GM12878 (cell line): ENCODE measurements around the gene TNP2. TPM values are rescaled to one million over a fixed set of nuclear protein-coding genes. Genes with fewer than 3 reads are reported as not detected.

Experiments used
- CEBPB ChIP-seq, 2 experiments: fragments of 150-350 bp in 1 of 2; IDR thresholded peaks; 2 replicates each; pipeline ENCODE4 v1.6.1; 2012 to 2014; ENCODE audit warnings: low read depth in 2 of 2, low read length in 2 of 2, borderline replicate concordance in 1 of 2, inconsistent platforms in 1 of 2
- CHD2 ChIP-seq: IDR thresholded peaks from 2 replicates; pipeline ENCODE4 v1.6.1; 2011; ENCODE audit warnings: low read depth, low read length, improper control_type of control experiment, borderline replicate concordance
- CREB1 ChIP-seq: IDR thresholded peaks from 2 replicates; pipeline ENCODE4 v1.6.1; 2012; ENCODE audit warnings: low read depth, mild to moderate bottlenecking, inconsistent platforms
- ETV6 ChIP-seq, 2 experiments: fragments of 450-650 bp in 1 of 2; IDR thresholded peaks in 1 of 2; conservative IDR thresholded peaks in 1 of 2; 2 replicates each; pipeline ENCODE4 v1.6.1; 2014; ENCODE audit warnings: antibody characterized with exemption in 1 of 2, borderline replicate concordance in 1 of 2, low read depth in 1 of 2, mild to moderate bottlenecking in 1 of 2, moderate library complexity in 1 of 2
- JUNB ChIP-seq: IDR thresholded peaks from 2 replicates; pipeline ENCODE4 v1.6.1; 2016; ENCODE audit warnings: antibody characterized with exemption, mild to moderate bottlenecking
- MEF2B ChIP-seq: fragments of 450-650 bp; IDR thresholded peaks from 2 replicates; pipeline ENCODE4 v1.6.1; 2018; ENCODE audit warnings: mild to moderate bottlenecking, moderate library complexity; ENCODE audit not compliant: partially characterized antibody, poor library complexity, severe bottlenecking
- NR2F1 ChIP-seq: fragments of 450-650 bp; conservative IDR thresholded peaks from 2 replicates; pipeline ENCODE4 v1.6.1; 2017; ENCODE audit warnings: mild to moderate bottlenecking
- POLR2AphosphoS5 ChIP-seq: IDR thresholded peaks from 2 replicates; pipeline ENCODE4 v1.6.1; 2011; ENCODE audit warnings: mild to moderate bottlenecking, low read length, inconsistent platforms
- RAD51 ChIP-seq: fragments of 450-650 bp; IDR thresholded peaks from 2 replicates; pipeline ENCODE4 v1.6.1; 2016; ENCODE audit warnings: moderate library complexity, mild to moderate bottlenecking, inconsistent platforms
- RBBP5 ChIP-seq: fragments of 200-600 bp; sonication (generic); conservative IDR thresholded peaks from 2 replicates; pipeline ENCODE4 v1.6.1; 2016
- SIN3A ChIP-seq: IDR thresholded peaks from 2 replicates; pipeline ENCODE4 v1.6.1; 2012; ENCODE audit warnings: low read depth, low read length, improper control_type of control experiment
- SKIL ChIP-seq: fragments of 450-650 bp; IDR thresholded peaks from 2 replicates; pipeline ENCODE4 v1.6.1; 2017; ENCODE audit warnings: mild to moderate bottlenecking, low read depth, inconsistent platforms; ENCODE audit not compliant: poor library complexity, severe bottlenecking
- SMC3 ChIP-seq: IDR thresholded peaks from 2 replicates; pipeline ENCODE4 v1.6.1; 2011; ENCODE audit warnings: low read length, improper control_type of control experiment, borderline replicate concordance
- SP1 ChIP-seq: IDR thresholded peaks from one replicate; pipeline ENCODE4 v1.6.1; 2011; ENCODE audit warnings: low read depth, low read length
- SREBF2 ChIP-seq: IDR thresholded peaks from 2 replicates; pipeline ENCODE4 v1.6.1; 2012; ENCODE audit warnings: mild to moderate bottlenecking, low read length
- TCF12 ChIP-seq: IDR thresholded peaks from 2 replicates; pipeline ENCODE4 v1.6.1; 2011; ENCODE audit warnings: low read depth, mild to moderate bottlenecking, low read length
- TCF3 ChIP-seq: IDR thresholded peaks from 2 replicates; pipeline ENCODE4 v1.6.1; 2012; ENCODE audit warnings: low read depth, mild to moderate bottlenecking, low read length, borderline replicate concordance; ENCODE audit not compliant: insufficient read depth
- WRNIP1 ChIP-seq: IDR thresholded peaks from 2 replicates; pipeline ENCODE4 v1.6.1; 2011; ENCODE audit warnings: low read depth, low read length, improper control_type of control experiment, borderline replicate concordance
- YBX1 ChIP-seq: fragments of 450-650 bp; IDR thresholded peaks from 2 replicates; pipeline ENCODE4 v1.6.1; 2016; ENCODE audit warnings: antibody characterized with exemption
- polyA plus RNA-seq, 11 experiments: library from polyadenylated mRNA; depleted of rRNA in 4 of 11; unstranded in 6 of 11; stranded (reverse) in 5 of 11; fragments of >200 nt; fragmentation: Nextera tagmentation in 4 of 11; fragmentation: Illumina TruSeq in 1 of 11; extraction: Ambion mirVana in 4 of 11; extraction: Trizol in 1 of 11; gene quantifications; 1 replicate in 1 of 11; 2 replicates in 10 of 11; pipeline versions ENCODE4 v1.2.1 to v1.2.3, GENCODE V29; 2011 to 2016; ENCODE audit warnings: inconsistent platforms in 2 of 11, missing spikeins in 2 of 11, low read depth in 1 of 11
- total RNA-seq, 4 experiments: library from RNA; depleted of rRNA in 3 of 4; stranded (reverse); fragments of >200 nt in 3 of 4; fragmentation: Illumina TruSeq in 1 of 4; extraction: Trizol in 1 of 4; gene quantifications; 2 replicates each; pipeline versions ENCODE4 v1.2.1 to v1.2.3, GENCODE V29; 2013 to 2021
- TF ChIP-seq, protein P1 (sequence below), 3 experiments: IDR thresholded peaks in 2 of 3; conservative IDR thresholded peaks in 1 of 3; 2 replicates each; pipeline ENCODE4 v1.5.1; 2011; ENCODE audit warnings: low read depth in 3 of 3, low read length in 3 of 3, mild to moderate bottlenecking in 3 of 3, control low read depth in 2 of 3, moderate library complexity in 2 of 3, inconsistent platforms in 1 of 3, mixed read lengths in 1 of 3; ENCODE audit not compliant: control insufficient read depth in 2 of 3, insufficient read depth in 1 of 3; ENCODE audit errors: extremely low read depth in 1 of 3
- TF ChIP-seq, protein P2 (sequence below): fragments of 450-650 bp; IDR thresholded peaks from 2 replicates; pipeline ENCODE4 v1.6.1; 2018; ENCODE audit warnings: mild to moderate bottlenecking, low read depth, moderate library complexity; ENCODE audit not compliant: partially characterized antibody
- TF ChIP-seq, protein P3 (sequence below): IDR thresholded peaks from 2 replicates; pipeline ENCODE4 v1.6.1; 2012; ENCODE audit warnings: low read length, inconsistent platforms

The TNP2 gene
- total and polyA plus RNA-seq, 10 of the 15 experiments (the other 5 are each of a cell fraction or from before 2014, with no cell fraction given) = not detected

DNA sequence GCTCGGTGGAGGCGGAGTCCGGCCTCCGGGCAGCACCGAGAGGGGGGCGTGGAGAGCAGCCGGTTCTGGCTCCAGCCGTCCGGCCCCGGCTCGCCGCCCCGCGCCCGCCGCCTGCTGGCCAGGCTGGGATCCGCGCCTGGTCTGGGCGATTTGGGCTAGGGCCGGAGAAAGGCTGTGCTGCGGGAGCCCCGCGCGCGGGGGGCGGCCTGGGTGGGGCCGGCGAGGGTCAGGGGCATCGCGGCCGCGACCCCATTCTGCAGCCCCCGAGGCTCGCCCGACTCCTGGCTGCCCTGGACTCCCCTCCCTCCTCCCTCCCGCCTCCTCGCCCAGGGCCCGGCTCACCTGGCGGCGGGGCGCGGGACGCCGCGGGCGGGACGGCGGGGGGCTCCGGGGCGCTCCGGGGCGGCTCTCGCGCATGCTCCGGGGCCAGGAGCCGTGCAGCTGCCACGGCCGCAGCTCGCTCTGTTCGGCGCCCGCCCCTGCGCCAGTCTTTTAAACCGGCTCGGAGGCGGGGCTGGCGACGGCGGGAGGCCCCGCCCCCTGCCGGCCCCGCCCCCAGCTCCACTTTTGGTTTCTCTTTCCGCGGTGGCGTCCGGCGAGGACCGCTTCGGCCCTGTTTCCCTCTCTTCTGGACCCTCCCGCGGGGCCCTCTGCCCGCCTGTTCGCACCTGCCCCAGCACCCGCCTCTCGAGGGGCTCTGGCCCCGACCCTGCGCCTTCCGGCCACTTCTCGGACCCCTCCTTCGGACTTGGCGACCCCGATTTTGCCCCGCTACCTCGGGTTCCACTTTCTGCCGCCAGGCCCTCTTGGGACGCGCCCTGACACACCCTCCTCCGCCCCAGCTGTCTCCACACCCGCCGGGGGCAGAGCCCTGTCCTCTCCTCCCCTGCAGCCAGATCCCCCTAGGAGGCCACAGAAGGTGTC is 13.1 kb downstream of the TNP2 start, which contains the start of gene SOCS1 (continued):
- TF ChIP-seq POLR2AphosphoS5 (peak; percentile 97), MEF2B (peak; percentile 83), SKIL (no peak), CHD2 (no peak), SIN3A (peak; percentile 81; the same call in 1 of the 2 replicates), TCF12 (peak; percentile 78), NR2F1 (peak; percentile 94), RAD51 (no peak), SP1 (peak; percentile 32), SMC3 (peak; percentile 62), YBX1 (no peak), SREBF2 (no peak), RBBP5 (no peak), CEBPB (IDR thresholded peaks at IDR 0.05; ENCODE audit: borderline replicate concordance in 1 of 2, low read depth in 2 of 2, low read length in 2 of 2) (no peak), ETV6 (conservative IDR thresholded peaks at IDR 0.05 in 1 of 2, IDR thresholded peaks at IDR 0.05 in 1 of 2; ENCODE audit: borderline replicate concordance in 1 of 2, low read depth in 1 of 2) (no peak), WRNIP1 (no peak), CREB1 (no peak), TCF3 (peak; percentile 87), JUNB (no peak)
- TF ChIP-seq, protein P1, sequence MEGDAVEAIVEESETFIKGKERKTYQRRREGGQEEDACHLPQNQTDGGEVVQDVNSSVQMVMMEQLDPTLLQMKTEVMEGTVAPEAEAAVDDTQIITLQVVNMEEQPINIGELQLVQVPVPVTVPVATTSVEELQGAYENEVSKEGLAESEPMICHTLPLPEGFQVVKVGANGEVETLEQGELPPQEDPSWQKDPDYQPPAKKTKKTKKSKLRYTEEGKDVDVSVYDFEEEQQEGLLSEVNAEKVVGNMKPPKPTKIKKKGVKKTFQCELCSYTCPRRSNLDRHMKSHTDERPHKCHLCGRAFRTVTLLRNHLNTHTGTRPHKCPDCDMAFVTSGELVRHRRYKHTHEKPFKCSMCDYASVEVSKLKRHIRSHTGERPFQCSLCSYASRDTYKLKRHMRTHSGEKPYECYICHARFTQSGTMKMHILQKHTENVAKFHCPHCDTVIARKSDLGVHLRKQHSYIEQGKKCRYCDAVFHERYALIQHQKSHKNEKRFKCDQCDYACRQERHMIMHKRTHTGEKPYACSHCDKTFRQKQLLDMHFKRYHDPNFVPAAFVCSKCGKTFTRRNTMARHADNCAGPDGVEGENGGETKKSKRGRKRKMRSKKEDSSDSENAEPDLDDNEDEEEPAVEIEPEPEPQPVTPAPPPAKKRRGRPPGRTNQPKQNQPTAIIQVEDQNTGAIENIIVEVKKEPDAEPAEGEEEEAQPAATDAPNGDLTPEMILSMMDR (IDR thresholded peaks at IDR 0.05 in 2 of 3, conservative IDR thresholded peaks at IDR 0.05 in 1 of 3; ENCODE audit: control insufficient read depth in 2 of 3, extremely low read depth in 1 of 3, insufficient read depth in 1 of 3, low read depth in 3 of 3, low read length in 3 of 3) = peak; percentile 72 to 79 (median 76); a peak in 5 of 6 replicates
- TF ChIP-seq, protein P2, sequence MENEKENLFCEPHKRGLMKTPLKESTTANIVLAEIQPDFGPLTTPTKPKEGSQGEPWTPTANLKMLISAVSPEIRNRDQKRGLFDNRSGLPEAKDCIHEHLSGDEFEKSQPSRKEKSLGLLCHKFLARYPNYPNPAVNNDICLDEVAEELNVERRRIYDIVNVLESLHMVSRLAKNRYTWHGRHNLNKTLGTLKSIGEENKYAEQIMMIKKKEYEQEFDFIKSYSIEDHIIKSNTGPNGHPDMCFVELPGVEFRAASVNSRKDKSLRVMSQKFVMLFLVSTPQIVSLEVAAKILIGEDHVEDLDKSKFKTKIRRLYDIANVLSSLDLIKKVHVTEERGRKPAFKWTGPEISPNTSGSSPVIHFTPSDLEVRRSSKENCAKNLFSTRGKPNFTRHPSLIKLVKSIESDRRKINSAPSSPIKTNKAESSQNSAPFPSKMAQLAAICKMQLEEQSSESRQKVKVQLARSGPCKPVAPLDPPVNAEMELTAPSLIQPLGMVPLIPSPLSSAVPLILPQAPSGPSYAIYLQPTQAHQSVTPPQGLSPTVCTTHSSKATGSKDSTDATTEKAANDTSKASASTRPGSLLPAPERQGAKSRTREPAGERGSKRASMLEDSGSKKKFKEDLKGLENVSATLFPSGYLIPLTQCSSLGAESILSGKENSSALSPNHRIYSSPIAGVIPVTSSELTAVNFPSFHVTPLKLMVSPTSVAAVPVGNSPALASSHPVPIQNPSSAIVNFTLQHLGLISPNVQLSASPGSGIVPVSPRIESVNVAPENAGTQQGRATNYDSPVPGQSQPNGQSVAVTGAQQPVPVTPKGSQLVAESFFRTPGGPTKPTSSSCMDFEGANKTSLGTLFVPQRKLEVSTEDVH = no peak
- TF ChIP-seq, protein P3, sequence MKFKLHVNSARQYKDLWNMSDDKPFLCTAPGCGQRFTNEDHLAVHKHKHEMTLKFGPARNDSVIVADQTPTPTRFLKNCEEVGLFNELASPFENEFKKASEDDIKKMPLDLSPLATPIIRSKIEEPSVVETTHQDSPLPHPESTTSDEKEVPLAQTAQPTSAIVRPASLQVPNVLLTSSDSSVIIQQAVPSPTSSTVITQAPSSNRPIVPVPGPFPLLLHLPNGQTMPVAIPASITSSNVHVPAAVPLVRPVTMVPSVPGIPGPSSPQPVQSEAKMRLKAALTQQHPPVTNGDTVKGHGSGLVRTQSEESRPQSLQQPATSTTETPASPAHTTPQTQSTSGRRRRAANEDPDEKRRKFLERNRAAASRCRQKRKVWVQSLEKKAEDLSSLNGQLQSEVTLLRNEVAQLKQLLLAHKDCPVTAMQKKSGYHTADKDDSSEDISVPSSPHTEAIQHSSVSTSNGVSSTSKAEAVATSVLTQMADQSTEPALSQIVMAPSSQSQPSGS = no peak
